Right lobe of liver (tissue), 4 donors: ENCODE data around the gene CXCL12.

Experiments
- CTCF ChIP-seq, 4 donors: fragments of 200-600 bp in 3 of 4; fragments of 450-650 bp in 1 of 4; IDR thresholded peaks; one replicate each; pipeline versions ENCODE4 v1.5.1 to v1.8.0; 2016 to 2022; ENCODE audit warnings: antibody characterized with exemption in 4 of 4, mild to moderate bottlenecking in 2 of 4
- POLR2A ChIP-seq: fragments of 450-650 bp; IDR thresholded peaks from one replicate; pipeline ENCODE4 v1.6.1; 2017; ENCODE audit warnings: antibody characterized with exemption, mild to moderate bottlenecking
- donor health status: DM: no; HTN: no; CAD: no.
- donor health status: DM: no; HTN: no; CAD: no.
- donor health status: DM: no; HTN: yes; CAD: no.

- TF ChIP-seq CTCF (IDR thresholded peaks at IDR 0.05): no peak
- TF ChIP-seq POLR2A: no peak
These were observed 21.2 kb downstream of the CXCL12 start for GRCh38 chr10:44363716-44364115.
